Measurements from ENCODE around the gene SAE1.

DNA sequence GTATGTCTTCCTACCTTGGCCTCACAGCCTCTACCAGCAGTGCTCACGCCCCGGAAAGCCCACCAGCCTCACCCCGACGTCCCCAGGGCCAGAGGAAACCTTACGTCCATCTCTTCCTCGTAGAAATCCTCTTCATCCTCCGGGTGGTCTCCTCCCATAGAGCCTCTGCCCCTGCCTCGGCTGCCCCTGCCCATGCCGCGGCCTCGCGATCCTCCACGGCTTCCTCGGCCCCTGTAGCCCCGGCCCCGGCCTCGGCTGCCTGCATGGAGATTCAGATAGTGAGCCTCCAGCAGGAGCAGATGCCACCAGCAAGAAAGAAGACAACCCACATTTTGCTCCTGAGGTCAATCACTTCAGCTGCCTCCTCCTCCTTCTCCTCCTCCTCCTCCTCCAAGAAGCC lies 44.4 kb upstream of the SAE1 start:
- TF ChIP-seq EZH2 (IDR thresholded peaks at IDR 0.05; ENCODE audit: insufficient read depth, poor library complexity, severe bottlenecking) (no peak), EZH2phosphoT487 (IDR thresholded peaks at IDR 0.05; ENCODE audit: insufficient read depth, low read depth) (no peak)
